SH-SY5Y (cell line): ENCODE measurements around the gene SLC8A2.

Experiments
- GATA2 ChIP-seq: IDR thresholded peaks from 2 replicates; pipeline ENCODE4 v1.6.1; 2011; ENCODE audit warnings: mild to moderate bottlenecking, low read depth, low read length
- GATA3 ChIP-seq: IDR thresholded peaks from 2 replicates; pipeline ENCODE4 v1.6.1; 2011; ENCODE audit warnings: low read depth, mild to moderate bottlenecking, low read length, moderate library complexity

DNA sequence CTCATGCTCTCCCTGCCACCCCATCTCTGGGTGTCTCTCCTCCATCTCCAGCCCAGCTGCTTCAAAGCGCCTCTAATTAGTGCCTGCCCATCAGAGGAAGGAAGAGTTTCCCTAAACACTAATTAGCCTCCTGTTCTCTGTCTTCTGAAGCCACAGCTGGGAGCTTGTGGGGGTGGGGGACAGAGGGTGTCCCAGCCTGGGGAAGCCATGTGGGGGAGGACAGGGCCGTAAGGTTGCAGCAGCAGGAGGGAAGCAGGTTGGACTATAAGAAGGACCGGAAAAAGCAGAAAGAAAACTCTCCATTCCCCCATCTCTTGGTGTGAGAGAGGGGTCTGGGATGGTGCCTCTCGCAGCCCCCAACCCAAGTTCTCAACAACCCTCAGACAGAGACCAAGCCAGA, 26.2 kb downstream of the SLC8A2 start:
- TF ChIP-seq GATA2 (no peak), GATA3 (no peak)
